Trophoblast cell (in vitro differentiated cells and primary cell): Measurements from ENCODE around the gene ZNF469.

Experiments used
- DNase-seq, 2 donors: peaks; one replicate each; pipeline ENCODE4 v3.0.0-alpha.2; 2016
- H2AFZ ChIP-seq: 2 replicates; pipeline ENCODE4 v1.6.1; 2013; ENCODE audit warnings: low read length, moderate library complexity, mild to moderate bottlenecking; ENCODE audit not compliant: insufficient read depth, poor library complexity
- H2AK5ac ChIP-seq: 2 replicates; pipeline ENCODE4 v1.6.1; 2013; ENCODE audit warnings: mild to moderate bottlenecking, low read length
- H2BK120ac ChIP-seq: 2 replicates; pipeline ENCODE4 v1.6.1; 2013; ENCODE audit warnings: low read length, mild to moderate bottlenecking, moderate library complexity; ENCODE audit not compliant: insufficient read depth, poor library complexity
- H2BK12ac ChIP-seq: 2 replicates; pipeline ENCODE4 v1.6.1; 2013; ENCODE audit warnings: mild to moderate bottlenecking, low read length, moderate library complexity
- H2BK5ac ChIP-seq: 2 replicates; pipeline ENCODE4 v1.6.1; 2013; ENCODE audit warnings: low read length, low read depth, moderate library complexity, mild to moderate bottlenecking; ENCODE audit not compliant: poor library complexity
- H3K14ac ChIP-seq: 2 replicates; pipeline ENCODE4 v1.6.1; 2013; ENCODE audit warnings: mild to moderate bottlenecking, low read length
- H3K18ac ChIP-seq: 2 replicates; pipeline ENCODE4 v1.6.1; 2013; ENCODE audit warnings: mild to moderate bottlenecking, low read length
- H3K23ac ChIP-seq: 2 replicates; pipeline ENCODE4 v1.6.1; 2013; ENCODE audit warnings: low read length
- H3K27ac ChIP-seq: 2 replicates; pipeline ENCODE4 v1.5.1; 2013; ENCODE audit warnings: low read depth, mild to moderate bottlenecking, inconsistent platforms, low read length, moderate library complexity
- H3K27me3 ChIP-seq: 2 replicates; pipeline ENCODE4 v1.6.1; 2013; ENCODE audit warnings: inconsistent platforms, mild to moderate bottlenecking, low read length, moderate library complexity; ENCODE audit not compliant: insufficient read depth
- H3K36me3 ChIP-seq, 2 experiments: 1 replicate in 1 of 2; 2 replicates in 1 of 2; pipeline ENCODE4 v1.6.1; 2013; ENCODE audit warnings: low read length in 2 of 2, mild to moderate bottlenecking in 2 of 2, moderate library complexity in 1 of 2; ENCODE audit not compliant: insufficient read depth in 2 of 2, control insufficient read depth in 1 of 2
- H3K4ac ChIP-seq: 2 replicates; pipeline ENCODE4 v1.6.1; 2013; ENCODE audit warnings: low read depth, mild to moderate bottlenecking, low read length, moderate library complexity
- H3K4me1 ChIP-seq, 2 experiments: 1 replicate in 1 of 2; 2 replicates in 1 of 2; pipeline ENCODE4 v1.6.1; 2013; ENCODE audit warnings: low read length in 2 of 2, mild to moderate bottlenecking in 2 of 2, moderate library complexity in 1 of 2; ENCODE audit not compliant: insufficient read depth in 2 of 2, control insufficient read depth in 1 of 2
- H3K4me2 ChIP-seq: 2 replicates; pipeline ENCODE4 v1.6.1; 2013; ENCODE audit warnings: inconsistent platforms, mild to moderate bottlenecking, low read length, moderate library complexity
- H3K4me3 ChIP-seq: 2 replicates; pipeline ENCODE4 v1.5.1; 2013; ENCODE audit warnings: mild to moderate bottlenecking, low read depth, low read length, inconsistent platforms
- H3K79me1 ChIP-seq: one replicate; pipeline ENCODE4 v1.6.1; 2013; ENCODE audit warnings: low read length
- H3K79me2 ChIP-seq: 2 replicates; pipeline ENCODE4 v1.6.1; 2013; ENCODE audit warnings: low read length, mild to moderate bottlenecking; ENCODE audit not compliant: control insufficient read depth, insufficient read depth, poor library complexity
- H3K9ac ChIP-seq: 2 replicates; pipeline ENCODE4 v1.6.1; 2013; ENCODE audit warnings: mild to moderate bottlenecking, low read length
- H3K9me3 ChIP-seq: 2 replicates; pipeline ENCODE4 v1.6.1; 2013; ENCODE audit warnings: low read depth, mild to moderate bottlenecking, control low read depth, inconsistent platforms, low read length; ENCODE audit not compliant: insufficient read depth
- H4K12ac ChIP-seq: 2 replicates; pipeline ENCODE4 v1.6.1; 2013; ENCODE audit warnings: low read depth, mild to moderate bottlenecking, low read length, moderate library complexity
- H4K8ac ChIP-seq: 2 replicates; pipeline ENCODE4 v1.6.1; 2013; ENCODE audit warnings: low read depth, mild to moderate bottlenecking, low read length, moderate library complexity
- H4K91ac ChIP-seq: one replicate; pipeline ENCODE4 v1.6.1; 2013; ENCODE audit warnings: low read depth, mild to moderate bottlenecking, low read length, moderate library complexity
- WGBS: extraction: QIAGEN DNeasy Blood & Tissue Kit; methylation state at CpG from one replicate; pipeline ENCODE4 v1.1.7; 2013; ENCODE audit warnings: missing lambda C conversion rate; ENCODE audit not compliant: insufficient read length, insufficient coverage; ENCODE audit errors: extremely low coverage; 5-methylcytosine and 5-hydroxymethylcytosine counted together

Gene ZNF469

DNA sequence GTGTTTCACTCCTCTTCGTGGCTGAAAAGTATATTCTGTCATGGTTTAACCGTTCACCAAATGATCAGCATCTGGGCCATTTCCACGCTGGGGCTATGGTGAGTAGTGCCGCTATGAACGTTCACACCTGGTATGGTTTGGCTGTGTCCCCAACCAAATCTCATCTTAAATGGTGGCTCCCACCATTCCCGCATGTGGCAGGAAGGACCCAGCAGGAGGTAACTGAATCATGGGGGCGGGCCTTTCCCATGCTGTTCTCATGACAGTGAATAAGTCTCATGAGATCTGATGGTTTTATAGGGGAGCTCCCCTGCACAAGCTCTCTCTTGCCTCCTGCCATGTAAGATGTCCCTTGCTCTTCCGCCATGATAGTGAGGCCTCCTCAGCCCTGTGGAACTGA is 45.7 kb upstream of the ZNF469 start:
- Histone ChIP-seq H3K4me1 (peaks cover 0 to 2% of the 10 kb centered on the region in 2 experiments), H3K9ac (no peak overlapping the region), H3K79me2 (no peaks in the 10 kb centered on the region), H3K4ac (no peak overlapping the region), H2BK120ac (no peak overlapping the region), H2AK5ac (no peak overlapping the region), H3K27me3 (no peaks in the 10 kb centered on the region), H3K27ac (no peak overlapping the region), H3K9me3 (peaks cover 16% of the 10 kb centered on the region), H2BK12ac (no peak overlapping the region), H3K79me1 (no peaks in the 10 kb centered on the region), H3K18ac (no peak overlapping the region), H4K12ac (no peak overlapping the region), H3K14ac (no peak overlapping the region), H4K8ac (no peak overlapping the region), H3K4me2 (no peak overlapping the region), H3K36me3 (no peaks in the 10 kb centered on the region), H3K4me3 (no peak overlapping the region), H2BK5ac (no peak overlapping the region), H3K23ac (no peak overlapping the region), H4K91ac (no peak overlapping the region), H2AFZ (no peak overlapping the region)
- WGBS, result no CpG with 5 or more reads among the region's 8 CpGs
- no peak for DNase-seq

GRCh38 chr16:88337538-88337937 is 45.2 kb upstream of the ZNF469 start:
- Histone ChIP-seq H2BK5ac (no peak overlapping the region), H2BK12ac (no peak overlapping the region), H3K36me3 (no peaks in the 10 kb centered on the region), H3K23ac (no peak overlapping the region), H3K4me2 (no peak overlapping the region), H3K18ac (no peak overlapping the region), H3K4me3 (no peak overlapping the region), H3K79me2 (no peaks in the 10 kb centered on the region), H3K9me3 (peaks cover 17% of the 10 kb centered on the region), H3K14ac (no peak overlapping the region), H3K27me3 (no peaks in the 10 kb centered on the region), H4K12ac (no peak overlapping the region), H3K4ac (no peak overlapping the region), H3K9ac (no peak overlapping the region), H3K4me1 (no peaks in the 10 kb centered on the region), H3K79me1 (no peaks in the 10 kb centered on the region), H4K91ac (no peak overlapping the region), H2BK120ac (no peak overlapping the region), H2AFZ (no peak overlapping the region), H2AK5ac (no peak overlapping the region), H4K8ac (no peak overlapping the region), H3K27ac (no peak overlapping the region)
- no peak for DNase-seq
- no CpG with 5 or more reads among the region's 13 CpGs for WGBS

- Histone ChIP-seq H3K79me2 (no peaks in the 10 kb centered on the region), H3K9ac (no peak overlapping the region), H3K23ac (no peak overlapping the region), H3K36me3 (no peaks in the 10 kb centered on the region), H4K8ac (no peak overlapping the region), H3K27ac (no peak overlapping the region), H4K91ac (no peak overlapping the region), H3K4me3 (no peak overlapping the region), H3K9me3 (peaks cover 22% of the 10 kb centered on the region), H2BK5ac (no peak overlapping the region), H3K4me1 (no peaks in the 10 kb centered on the region), H3K14ac (no peak overlapping the region), H2AFZ (no peak overlapping the region), H3K18ac (no peak overlapping the region), H4K12ac (no peak overlapping the region), H3K79me1 (no peaks in the 10 kb centered on the region), H2BK12ac (no peak overlapping the region), H2BK120ac (no peak overlapping the region), H3K27me3 (no peaks in the 10 kb centered on the region), H3K4me2 (no peak overlapping the region), H2AK5ac (no peak overlapping the region), H3K4ac (no peak overlapping the region)
- DNase-seq, result no peak
- no CpG with 5 or more reads among the region's 16 CpGs for WGBS
Measured at GRCh38 chr16:88338111-88338510, 44.6 kb upstream of the ZNF469 start.

DNA sequence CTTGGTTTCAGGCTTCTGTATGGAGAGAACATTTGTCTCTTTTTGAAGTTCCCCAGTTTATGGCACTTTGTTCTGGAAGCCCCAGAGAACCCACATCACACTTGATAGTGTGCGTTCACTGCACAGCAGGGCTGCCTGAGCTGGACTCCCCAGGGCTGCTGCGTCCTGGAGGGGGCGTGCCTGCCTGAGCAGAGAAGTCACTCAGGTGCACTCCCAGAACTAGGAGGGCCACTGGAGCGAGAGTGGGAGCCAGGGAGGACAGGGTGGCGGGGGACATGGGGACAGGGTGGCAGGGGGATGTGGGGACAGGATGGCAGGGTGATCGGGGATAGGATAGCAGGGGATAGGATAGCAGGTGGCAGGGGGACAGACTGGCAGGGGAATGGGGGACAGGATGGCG is 43.9 kb upstream of the ZNF469 start:
- no peak overlapping the region for H2AFZ ChIP-seq

More for the DNA sequence above, 43.9 kb upstream of the ZNF469 start:
- H3K14ac ChIP-seq, result no peak overlapping the region
- no peak overlapping the region for H3K18ac ChIP-seq
- no peak overlapping the region for H3K4me3 ChIP-seq
- no peak for DNase-seq
- no peak overlapping the region for H3K4me2 ChIP-seq
- H3K9ac ChIP-seq, result no peak overlapping the region
- no peak overlapping the region for H4K12ac ChIP-seq
- no peak overlapping the region for H4K8ac ChIP-seq
- no peak overlapping the region for H3K27ac ChIP-seq
- WGBS, result no CpG with 5 or more reads among the region's 7 CpGs
- no peaks in the 10 kb centered on the region for H3K4me1 ChIP-seq
- H3K23ac ChIP-seq, result no peak overlapping the region
- no peak overlapping the region for H2AK5ac ChIP-seq
- no peaks in the 10 kb centered on the region for H3K79me1 ChIP-seq
- no peaks in the 10 kb centered on the region for H3K79me2 ChIP-seq
- no peak overlapping the region for H4K91ac ChIP-seq
- H2BK12ac ChIP-seq, result no peak overlapping the region
- peaks cover 25% of the 10 kb centered on the region for H3K9me3 ChIP-seq
- H3K4ac ChIP-seq, result no peak overlapping the region
- H2BK5ac ChIP-seq, result no peak overlapping the region
- no peaks in the 10 kb centered on the region for H3K36me3 ChIP-seq
- H2BK120ac ChIP-seq, result no peak overlapping the region
- H3K27me3 ChIP-seq, result no peaks in the 10 kb centered on the region
